ELR (cell line): ENCODE results near the gene ACAA1.
"Not testable (repeated sequence)": the region's sequence is repeated elsewhere in the genome, so short reads cannot be mapped to it uniquely, and the experiment has no call there.

ENCODE experiments used
- DNase-seq: peaks from one replicate; pipeline ENCODE4 v3.0.0-alpha.2; 2015; ENCODE audit warnings: low read depth

Gene ACAA1

GRCh38 chr3:38101811-38102443 lies 35.0 kb downstream of the ACAA1 start:
- DNase-seq: no peak

GRCh38 chr3:38100498-38100897 lies 36.4 kb downstream of the ACAA1 start:
- no peak for DNase-seq

DNA sequence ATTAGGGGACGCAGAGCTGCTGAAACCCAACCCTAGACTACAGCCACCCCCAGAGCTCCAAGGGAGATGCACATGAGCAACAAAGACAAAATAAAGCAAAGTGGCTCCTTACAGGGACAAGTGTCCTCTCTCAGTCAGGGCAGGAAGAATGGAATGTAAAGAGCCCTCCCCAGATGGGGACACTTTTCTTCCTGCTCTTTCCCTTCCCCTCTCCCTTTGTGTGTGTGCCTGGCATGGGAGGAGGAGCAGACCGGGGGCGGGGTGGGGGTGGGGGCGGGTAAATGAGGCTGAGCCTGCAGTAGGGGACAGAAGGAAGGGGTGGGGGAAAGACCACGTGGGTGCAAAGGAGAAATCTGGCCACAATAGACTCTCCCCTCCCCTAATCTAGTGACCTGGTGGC lies 37.4 kb downstream of the ACAA1 start:
- DNase-seq: no peak

DNA sequence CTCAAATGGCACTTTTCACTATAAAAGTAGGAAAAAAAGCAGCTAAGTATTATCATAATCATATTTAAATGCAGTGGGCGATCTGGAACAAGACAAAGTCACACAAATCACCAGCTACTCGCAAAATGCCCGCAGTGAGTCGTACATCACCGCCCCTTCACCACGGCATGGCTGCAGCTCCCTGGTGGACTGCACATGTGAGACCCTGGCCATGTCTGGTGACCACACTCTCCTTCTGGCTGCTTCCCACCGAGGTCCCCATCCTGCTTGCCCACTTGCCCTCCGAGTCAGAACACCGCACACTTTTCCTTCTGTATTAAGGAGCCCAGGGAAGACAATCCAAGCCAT lies 38.6 kb downstream of the ACAA1 start:
- DNase-seq: no peak

DNA sequence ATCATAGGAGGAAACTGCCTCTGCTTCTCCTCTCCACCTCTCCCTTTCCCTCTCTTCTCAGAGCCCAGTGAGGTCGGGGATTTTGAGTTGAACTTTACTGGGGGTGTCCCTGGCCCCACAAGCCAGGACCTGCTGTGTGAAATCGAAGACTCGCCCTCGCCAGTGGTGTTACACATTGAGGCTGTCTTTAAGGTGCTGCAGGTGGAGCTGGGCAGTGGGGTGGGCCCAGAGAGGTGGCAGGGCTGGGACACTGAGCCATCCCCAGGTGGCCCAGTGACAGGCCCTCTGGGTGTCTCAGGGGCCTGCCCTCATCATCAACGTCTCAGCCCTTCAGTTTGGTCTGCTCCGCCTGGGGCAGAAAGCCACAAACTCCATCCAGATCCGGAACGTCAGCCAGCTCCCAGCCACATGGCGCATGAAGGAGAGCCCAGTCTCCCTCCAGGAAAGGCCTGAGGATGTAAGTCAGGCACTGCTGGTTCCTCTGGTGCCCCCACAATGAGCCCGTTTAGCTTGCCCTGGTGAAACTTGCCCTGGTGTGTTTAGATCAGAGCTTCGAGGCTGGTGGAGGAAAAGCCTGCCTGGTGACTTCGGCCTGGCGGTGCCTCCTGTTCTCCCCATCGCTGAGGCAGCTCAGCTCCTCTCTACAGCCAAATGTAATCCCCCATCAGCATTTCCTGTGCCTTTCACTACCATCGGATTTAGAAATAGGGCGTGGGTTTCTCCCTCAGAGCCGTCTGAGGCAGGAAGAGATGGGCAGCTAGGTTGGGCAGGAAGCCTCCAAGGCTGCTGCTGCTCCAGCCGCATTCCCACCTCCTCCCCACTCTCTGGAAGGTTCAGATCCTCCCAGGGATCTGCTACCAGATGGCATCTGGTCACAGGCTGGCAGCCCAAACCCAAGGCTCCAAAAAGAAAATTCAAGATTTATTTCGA lies 39.2 kb downstream of the ACAA1 start:
- DNase-seq: no peak

DNA sequence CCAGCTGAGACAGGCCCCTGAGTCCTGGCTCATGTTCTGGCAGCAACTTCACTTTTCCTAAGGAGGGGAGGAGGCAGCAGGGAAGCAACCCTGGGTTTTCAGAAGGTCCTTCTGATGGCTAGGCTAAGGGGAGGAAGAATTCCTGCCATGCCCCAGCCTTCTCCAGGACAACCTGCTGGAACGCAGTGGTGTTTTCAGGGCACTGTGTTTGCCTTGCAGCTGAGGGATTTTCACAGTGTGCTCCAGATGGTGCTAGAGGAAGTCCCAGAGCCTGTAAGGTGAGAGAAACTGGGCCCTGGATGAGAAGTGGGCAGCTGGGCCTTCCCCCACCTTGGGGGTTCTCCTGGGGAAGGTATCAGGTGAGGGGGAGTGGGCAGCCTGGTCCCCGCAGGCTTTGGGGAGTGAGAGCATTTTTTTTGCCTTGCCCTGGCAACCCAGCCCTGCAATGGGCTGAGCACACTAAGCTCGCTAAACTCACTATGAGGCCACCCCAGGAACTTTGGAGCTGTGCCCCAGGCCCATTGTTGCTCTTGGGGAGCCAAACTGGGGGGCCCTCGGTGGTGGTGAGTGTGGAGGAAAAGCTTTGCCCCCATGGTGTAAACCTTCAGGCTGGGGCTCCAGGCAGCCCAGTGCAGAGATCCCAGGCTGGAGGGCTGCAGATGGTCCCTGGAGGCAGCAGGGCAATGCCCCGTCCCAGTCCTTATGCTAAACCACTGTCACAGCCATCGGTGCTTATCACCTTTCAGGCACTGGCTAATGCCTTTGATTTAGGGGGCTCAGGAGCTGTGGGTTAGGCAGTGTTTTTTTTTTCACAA lies 41.1 kb downstream of the ACAA1 start:
- no peak for DNase-seq

- no peak for DNase-seq
Observed at GRCh38 chr3:38094999-38095398, 41.9 kb downstream of the ACAA1 start.

- DNase-seq: no peak
Observed at GRCh38 chr3:38090453-38090852, 46.5 kb downstream of the ACAA1 start.

DNA sequence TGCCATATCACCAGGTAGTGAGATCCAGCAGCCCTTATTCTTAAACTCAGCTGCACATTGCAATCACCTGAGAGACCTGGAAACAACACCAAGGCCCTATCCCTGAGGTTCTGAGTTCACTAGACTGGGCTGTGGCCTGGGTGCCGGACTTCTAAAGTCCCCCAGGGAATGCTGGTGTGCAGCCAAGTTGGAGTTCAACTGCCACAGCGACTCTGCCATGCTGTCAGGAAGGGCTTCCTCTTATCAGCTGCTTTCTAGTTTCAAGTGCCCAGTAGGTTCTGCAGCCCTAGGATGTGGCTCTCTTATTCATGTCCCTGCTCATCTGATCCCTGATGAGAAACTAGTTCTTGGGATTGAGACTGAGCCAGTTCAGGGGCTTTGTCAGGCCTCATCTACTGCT lies 47.8 kb downstream of the ACAA1 start:
- DNase-seq: no peak

DNA sequence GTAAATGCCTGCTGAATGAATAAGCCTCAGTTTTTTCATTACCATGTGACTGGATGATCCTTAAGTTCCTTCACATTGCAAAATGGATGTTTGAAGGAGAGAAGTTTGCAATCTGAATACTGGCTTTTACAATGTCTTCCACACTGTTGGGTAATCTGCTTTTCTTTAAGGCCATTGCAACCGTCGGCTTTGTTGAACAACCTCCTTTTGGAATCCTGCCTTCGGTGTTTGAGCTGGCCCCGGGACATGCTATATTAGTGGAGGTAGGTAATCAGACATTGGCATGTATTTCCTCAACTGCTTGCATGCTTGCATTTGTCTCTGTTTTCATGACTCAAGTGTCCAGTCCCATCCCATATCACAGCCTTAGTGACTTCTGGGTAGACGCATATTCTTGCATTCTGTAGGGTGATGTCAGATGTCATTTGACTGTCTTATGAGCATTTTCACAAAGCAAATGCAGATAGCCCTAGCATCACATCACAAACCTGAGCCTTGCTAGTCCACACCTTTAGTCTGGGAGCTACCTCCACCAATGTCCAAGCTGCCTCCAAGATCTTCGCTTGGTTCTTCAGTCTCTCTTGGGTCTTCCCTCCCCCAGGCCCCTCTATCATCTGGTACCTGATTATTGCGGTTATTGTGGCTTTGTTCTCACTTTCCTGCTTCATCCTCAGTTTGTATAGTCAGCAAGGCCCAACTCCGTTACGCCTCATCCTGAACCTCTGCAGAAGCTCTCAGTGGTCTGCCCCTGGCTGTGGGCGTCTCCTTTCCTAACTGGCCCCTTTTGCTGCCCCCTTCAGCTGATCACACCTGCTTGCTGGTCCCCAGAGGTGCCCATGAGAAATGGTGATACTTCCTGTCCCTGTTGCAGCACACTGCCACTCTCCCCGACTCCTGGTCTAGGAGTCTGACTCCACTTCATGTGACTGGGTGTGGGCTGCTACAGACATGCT lies 48.5 kb downstream of the ACAA1 start:
- DNase-seq: no peak

GRCh38 chr3:38087278-38087677 lies 49.6 kb downstream of the ACAA1 start:
- not testable (repeated sequence) for DNase-seq

DNA sequence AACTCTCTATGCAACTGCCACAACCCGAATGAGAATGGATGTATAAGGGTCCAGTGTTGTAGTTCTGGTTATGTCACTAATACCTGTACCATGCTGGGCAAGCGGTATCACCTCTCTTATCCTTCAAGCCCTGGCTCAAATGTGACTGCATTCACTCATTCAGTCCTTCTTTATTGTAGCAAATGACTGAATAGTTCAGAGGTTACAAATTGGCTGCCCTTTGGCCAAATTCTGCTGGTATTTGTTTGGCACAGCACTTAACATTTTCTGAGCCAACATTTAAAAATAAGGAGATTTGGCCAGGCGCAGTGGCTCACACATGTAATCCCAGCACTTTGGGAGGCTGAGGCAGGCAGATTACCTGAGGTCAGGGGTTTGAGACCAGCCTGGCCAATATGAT lies 50.4 kb downstream of the ACAA1 start:
- no peak for DNase-seq

- DNase-seq: no peak
Observed at GRCh38 chr3:38085943-38086324, 51.0 kb downstream of the ACAA1 start.

GRCh38 chr3:38085311-38085942 lies 51.5 kb downstream of the ACAA1 start:
- no peak for DNase-seq

GRCh38 chr3:38084334-38085310 lies 52.3 kb downstream of the ACAA1 start:
- peak; percentile 48 for DNase-seq

DNA sequence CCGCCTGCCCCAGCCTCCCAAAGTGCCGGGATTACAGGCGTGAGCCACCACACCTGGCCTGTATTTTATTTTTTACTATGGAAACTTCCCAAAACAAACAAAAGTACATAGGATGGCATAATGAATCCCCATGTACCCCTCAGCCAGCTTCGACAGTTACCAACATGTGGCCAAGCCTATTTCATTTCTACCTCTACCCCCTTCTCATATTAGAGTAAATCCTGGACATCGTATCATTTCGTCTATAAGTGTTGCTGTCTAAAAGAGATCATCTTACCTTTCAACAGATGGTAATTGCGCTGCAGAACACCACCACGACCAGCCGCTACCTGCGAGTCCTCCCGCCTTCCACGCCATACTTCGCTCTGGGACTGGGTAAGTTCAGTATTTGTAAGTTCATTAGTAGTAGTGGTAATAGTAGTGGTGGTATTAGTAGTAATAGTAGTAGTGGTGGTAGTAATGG lies 53.0 kb downstream of the ACAA1 start:
- no peak for DNase-seq

GRCh38 chr3:38083254-38083653 lies 53.7 kb downstream of the ACAA1 start:
- DNase-seq: not testable (repeated sequence)

- not testable (repeated sequence) for DNase-seq
Observed at GRCh38 chr3:38082296-38082695, 54.6 kb downstream of the ACAA1 start.

- not testable (repeated sequence) for DNase-seq
Observed at GRCh38 chr3:38077073-38077472, 59.9 kb downstream of the ACAA1 start.
